ENCODE measurements around the gene HIBADH. TPM values are rescaled to one million over a fixed set of nuclear protein-coding genes. Genes with fewer than 3 reads are reported as not detected.

Gene HIBADH
- total and polyA plus RNA-seq, 2 of the 4 experiments (the other 2 are of a cell fraction), result 36.6 to 52.5 TPM

DNA sequence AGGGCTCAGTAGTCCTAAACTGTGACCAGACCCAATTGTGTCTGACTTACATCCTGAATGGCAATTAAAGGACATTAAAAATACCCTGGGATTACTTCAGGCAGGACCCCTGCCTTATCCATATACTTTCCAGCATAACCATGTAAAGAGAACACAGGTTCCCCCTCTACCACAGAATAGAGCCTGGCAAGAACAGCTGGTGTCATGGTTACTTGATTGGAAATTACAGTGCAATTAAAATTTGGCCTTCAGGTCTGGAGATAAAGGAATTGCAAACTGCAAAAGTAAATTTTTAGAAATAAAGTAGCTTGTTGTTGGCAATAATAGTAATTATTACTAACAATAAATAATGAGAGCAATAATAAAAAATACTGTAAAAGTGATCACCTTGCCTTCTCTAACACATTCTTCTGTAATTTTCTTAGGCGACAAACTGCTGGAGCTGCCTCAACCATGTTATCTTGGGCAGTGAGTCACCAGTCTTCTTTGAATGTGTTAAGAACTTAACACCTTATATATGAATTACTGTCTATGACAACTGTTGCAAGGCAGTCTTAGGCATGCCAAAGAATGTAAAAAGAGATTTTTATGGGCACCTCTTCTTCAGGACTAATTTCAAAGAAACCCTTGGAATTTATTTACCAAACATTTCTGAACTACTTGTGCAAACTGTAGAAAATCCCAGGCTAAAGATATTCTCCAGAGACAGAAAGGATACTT lies 53.7 kb downstream of the HIBADH start:
- H2AFZ ChIP-seq (replicated peaks; ENCODE audit: low read length, poor library complexity), result no peak overlapping the region
- DNase-seq (no peak), ATAC-seq (ENCODE audit: low read depth) (peak; percentile 38)
- no peak overlapping the region for H3K27ac ChIP-seq (ENCODE audit: insufficient read depth, low read length)
- no peak for TF ChIP-seq SMC3 (IDR thresholded peaks at IDR 0.05; ENCODE audit: low read depth, low read length)
- no peak for TF ChIP-seq MAZ (IDR thresholded peaks at IDR 0.05; ENCODE audit: borderline replicate concordance, low read depth, low read length)
- no peak for TF ChIP-seq MXI1 (IDR thresholded peaks at IDR 0.05; ENCODE audit: borderline replicate concordance, low read depth, low read length)
- no peak for TF ChIP-seq CEBPB (IDR thresholded peaks at IDR 0.05; ENCODE audit: low read depth, low read length)
- no peak for TF ChIP-seq BHLHE40 (IDR thresholded peaks at IDR 0.05; ENCODE audit: low read depth, low read length)
- TF ChIP-seq, protein P1, sequence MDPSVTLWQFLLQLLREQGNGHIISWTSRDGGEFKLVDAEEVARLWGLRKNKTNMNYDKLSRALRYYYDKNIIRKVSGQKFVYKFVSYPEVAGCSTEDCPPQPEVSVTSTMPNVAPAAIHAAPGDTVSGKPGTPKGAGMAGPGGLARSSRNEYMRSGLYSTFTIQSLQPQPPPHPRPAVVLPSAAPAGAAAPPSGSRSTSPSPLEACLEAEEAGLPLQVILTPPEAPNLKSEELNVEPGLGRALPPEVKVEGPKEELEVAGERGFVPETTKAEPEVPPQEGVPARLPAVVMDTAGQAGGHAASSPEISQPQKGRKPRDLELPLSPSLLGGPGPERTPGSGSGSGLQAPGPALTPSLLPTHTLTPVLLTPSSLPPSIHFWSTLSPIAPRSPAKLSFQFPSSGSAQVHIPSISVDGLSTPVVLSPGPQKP (IDR thresholded peaks at IDR 0.05; ENCODE audit: borderline replicate concordance, low read depth, low read length), result no peak
- TF ChIP-seq RCOR1 (IDR thresholded peaks at IDR 0.05; ENCODE audit: insufficient replicate concordance, low read length), result no peak
- TF ChIP-seq POLR2A (IDR thresholded peaks at IDR 0.05; ENCODE audit: low read depth, low read length), result no peak
- no peak for TF ChIP-seq RAD21 (IDR thresholded peaks at IDR 0.05; ENCODE audit: low read length)
- TF ChIP-seq CHD1 (IDR thresholded peaks at IDR 0.05; ENCODE audit: low read depth, low read length), result no peak
- H3K4me1 ChIP-seq (ENCODE audit: control insufficient read depth, insufficient read depth, low read length), result peaks cover 6% of the 10 kb centered on the region
- no peak overlapping the region for H2AK5ac ChIP-seq (ENCODE audit: low read depth, low read length)
- no peak overlapping the region for H4K8ac ChIP-seq (ENCODE audit: low read depth in 2 of 2, low read length in 2 of 2)
- no peak overlapping the region for H3K9ac ChIP-seq (ENCODE audit: low read depth, low read length)
- H2BK20ac ChIP-seq (ENCODE audit: low read depth, low read length), result no peak overlapping the region
- no peak overlapping the region for H3K23ac ChIP-seq (ENCODE audit: low read depth, low read length)
- no peak overlapping the region for H4K5ac ChIP-seq (ENCODE audit: low read depth, low read length)
- dilution Hi-C loops (cut with HindIII; ENCODE audit: low sequenced_read_pairs, unreplicated experiment) (no loop called here), in situ Hi-C loops (cut with MboI; ENCODE audit: low sequenced_read_pairs) (no loop called here), intact Hi-C loops (cut with micrococcal nuclease) (loop anchor here (10.0 kb wide), 1 partner anchor 166 kb away; no protein-coding TSS in a partner anchor)
- H3K56ac ChIP-seq (ENCODE audit: extremely low read depth, insufficient read depth, low read length), result no peak overlapping the region
- no peak overlapping the region; the same call in 1 of the 2 replicates for H3K18ac ChIP-seq (ENCODE audit: low read depth, low read length)
- no peaks in the 10 kb centered on the region for H3K27me3 ChIP-seq (ENCODE audit: control insufficient read depth, insufficient read depth, low read length)
- H4K91ac ChIP-seq (ENCODE audit: insufficient read depth, low read depth, low read length), result no peak overlapping the region
- H2BK5ac ChIP-seq (ENCODE audit: low read depth, low read length, poor library complexity, severe bottlenecking), result no peak overlapping the region
- POLR2A ChIA-PET (ENCODE audit: unreplicated experiment), result no interaction called here
- no peak overlapping the region for H3K4me3 ChIP-seq (ENCODE audit: insufficient read depth, low read depth, low read length)
- no peak overlapping the region for H3K4me2 ChIP-seq (ENCODE audit: low read depth, low read length)
- H2AK9ac ChIP-seq (replicated peaks; ENCODE audit: low read depth, low read length, poor library complexity), result no peak overlapping the region
- no peak overlapping the region for H3K14ac ChIP-seq (replicated peaks; ENCODE audit: low read depth, low read length)
- H3K36me3 ChIP-seq (ENCODE audit: control insufficient read depth, insufficient read depth, low read length), result no peaks in the 10 kb centered on the region
- no peak overlapping the region for H2BK15ac ChIP-seq (ENCODE audit: low read depth, low read length)
- no peak overlapping the region for H2BK120ac ChIP-seq (ENCODE audit: low read depth, low read length)
- H3K9me3 ChIP-seq (ENCODE audit: control insufficient read depth, insufficient read depth, low read length), result no peaks in the 10 kb centered on the region
- CTCF ChIA-PET, result no interaction called here
- H3K9me1 ChIP-seq (ENCODE audit: insufficient read depth, low read length), result 0 out of 2 replicates have a peak, but pooled peaks cover 4% of the 10 kb centered on the region
- H4K20me1 ChIP-seq (ENCODE audit: insufficient read depth, low read length), result no peaks in the 10 kb centered on the region
- BruUV-seq (replicated peaks), result no TSS peak
- no CpG with 5 or more reads among the region's 1 CpG for WGBS, 2 experiments (ENCODE audit: extremely low coverage in 2 of 2, insufficient read length in 1 of 2)
- peaks cover 2 to 4% of the 10 kb centered on the region in 2 experiments; a peak in 2 of 4 replicates for H3K79me1 ChIP-seq (ENCODE audit: low read depth in 1 of 2, low read length in 2 of 2)
- no peak overlapping the region for H3K4ac ChIP-seq (ENCODE audit: low read depth, low read length)

All from IMR-90 (cell line).